Measurements from ENCODE around the gene MARVELD2. TPM values are rescaled to one million over a fixed set of nuclear protein-coding genes. Genes with fewer than 3 reads are reported as not detected.

The MARVELD2 gene
- total RNA-seq, 1 experiment from 2014 or later, result 15.6 TPM

GRCh38 chr5:69493396-69494133 lies 78.6 kb downstream of the MARVELD2 start:
- DNase-seq, result peak; percentile 80
- peak overlapping the region; percentile 94 for H3K4me3 ChIP-seq (ENCODE audit: insufficient read depth, low read depth, low read length)
- H3K27me3 ChIP-seq (ENCODE audit: control insufficient read depth, insufficient read depth, low read length), result no peaks in the 10 kb centered on the region
- no peaks in the 10 kb centered on the region for H3K36me3 ChIP-seq (replicated peaks; ENCODE audit: control insufficient read depth, insufficient read depth, low read length)

Other genes with a start within 250 kb of the MARVELD2 start
- gene CCNB1, start 248.0 kb upstream of the MARVELD2 start, total RNA-seq (2014; rRNA removed; shearing (Covaris generic)), result 328 and 432 TPM in 2 replicates
- gene CENPH, start 225.5 kb upstream of the MARVELD2 start, total RNA-seq (2014; rRNA removed; shearing (Covaris generic)), result 101 and 132 TPM in 2 replicates
- 43.9 and 67.9 TPM in 2 replicates for gene CDK7, start 180.2 kb upstream of the MARVELD2 start, total RNA-seq (2014; rRNA removed; shearing (Covaris generic))
- gene CCDC125, start 82.3 kb upstream of the MARVELD2 start, total RNA-seq (2014; rRNA removed; shearing (Covaris generic)), result 0.30 TPM in 1 of 2 replicates, not detected in the other
- 34.2 and 52.3 TPM in 2 replicates for gene AK6, start 45.6 kb upstream of the MARVELD2 start, total RNA-seq (2014; rRNA removed; shearing (Covaris generic))
- gene TAF9, start 45.6 kb upstream of the MARVELD2 start, total RNA-seq (2014; rRNA removed; shearing (Covaris generic)), result 84.4 and 105 TPM in 2 replicates
- gene RAD17, start 45.3 kb upstream of the MARVELD2 start, total RNA-seq (2014; rRNA removed; shearing (Covaris generic)), result 39.1 TPM in 2 replicates
- gene OCLN, start 77.7 kb downstream of the MARVELD2 start, total RNA-seq (2014; rRNA removed; shearing (Covaris generic)), result 33.3 and 39.9 TPM in 2 replicates
- 59.2 and 61.4 TPM in 2 replicates for gene GTF2H2C, start 145.1 kb downstream of the MARVELD2 start, total RNA-seq (2014; rRNA removed; shearing (Covaris generic))